Measurements from ENCODE around the gene TM6SF1.
"Not testable (repeated sequence)": the region's sequence is repeated elsewhere in the genome, so short reads cannot be mapped to it uniquely, and the experiment has no call there.

Gene TM6SF1

GRCh38 chr15:83066034-83066733 is 41.3 kb upstream of the TM6SF1 start:
- no peak for TF ChIP-seq CTCF (conservative IDR thresholded peaks at IDR 0.05; ENCODE audit: low read length)
- peak; percentile 5 for DNase-seq (ENCODE audit: low read depth)
- peak overlapping the region; percentile 94 for H3K4me3 ChIP-seq (ENCODE audit: low read length)

GRCh38 chr15:83066734-83067637 is 40.5 kb upstream of the TM6SF1 start, which contains the start of gene BTBD1:
BTBD1 (minus strand) TSS chr15:83067252; CDS start chr15:83067151, 101 bp downstream.
- DNase-seq (ENCODE audit: low read depth): peak; percentile 97
- TF ChIP-seq CTCF (conservative IDR thresholded peaks at IDR 0.05; ENCODE audit: low read length): peak; percentile 13
- peak within 1 kb of the TSS; percentile 94 for H3K4me3 ChIP-seq (ENCODE audit: low read length)

- TF ChIP-seq CTCF (conservative IDR thresholded peaks at IDR 0.05; ENCODE audit: low read length): no peak
- no peak for DNase-seq (ENCODE audit: low read depth)
- peak overlapping the region; percentile 51 for H3K4me3 ChIP-seq (ENCODE audit: low read length)
Measured at GRCh38 chr15:83067638-83067962, 39.8 kb upstream of the TM6SF1 start.

- TF ChIP-seq CTCF (conservative IDR thresholded peaks at IDR 0.05; ENCODE audit: low read length): no peak
- no peak for DNase-seq (ENCODE audit: low read depth)
- H3K4me3 ChIP-seq (ENCODE audit: low read length): no peak overlapping the region
Measured at GRCh38 chr15:83068054-83068453, 39.4 kb upstream of the TM6SF1 start.

- not testable (repeated sequence) for H3K4me3 ChIP-seq (ENCODE audit: low read length)
- DNase-seq (ENCODE audit: low read depth): peak; percentile 11
Measured at GRCh38 chr15:83069211-83069642, 38.2 kb upstream of the TM6SF1 start.

- H3K4me3 ChIP-seq (ENCODE audit: low read length): no peak overlapping the region
- no peak for TF ChIP-seq CTCF (conservative IDR thresholded peaks at IDR 0.05; ENCODE audit: low read length)
- DNase-seq (ENCODE audit: low read depth): no peak
Measured at GRCh38 chr15:83077491-83078230, 29.8 kb upstream of the TM6SF1 start.

- DNase-seq (ENCODE audit: low read depth): no peak
Measured at GRCh38 chr15:83078712-83079111, 28.7 kb upstream of the TM6SF1 start.

More at GRCh38 chr15:83078712-83079111, 28.7 kb upstream of the TM6SF1 start:
- TF ChIP-seq CTCF (conservative IDR thresholded peaks at IDR 0.05; ENCODE audit: low read length): no peak
- no peak overlapping the region for H3K4me3 ChIP-seq (ENCODE audit: low read length)
